ENCODE data around the gene PDILT. TPM values are rescaled to one million over a fixed set of nuclear protein-coding genes. Genes with fewer than 3 reads are reported as not detected.
"Not testable (repeated sequence)": the region's sequence is repeated elsewhere in the genome, so short reads cannot be mapped to it uniquely, and the experiment has no call there.

PDILT gene
- total RNA-seq, 1 experiment from 2014 or later = not detected

GRCh38 chr16:20429499-20429898 is 25.0 kb upstream of the PDILT start:
- H2AK5ac ChIP-seq (ENCODE audit: insufficient read length, low read length); H3K18ac ChIP-seq (ENCODE audit: insufficient read length, low read depth, low read length); H4K8ac ChIP-seq (replicated peaks; ENCODE audit: insufficient read length, low read depth, low read length); H3K79me1 ChIP-seq (ENCODE audit: insufficient read depth, low read depth, low read length, poor library complexity, severe bottlenecking); H3K4ac ChIP-seq (ENCODE audit: low read depth, low read length); H3K4me1 ChIP-seq (ENCODE audit: insufficient read depth, low read length); H2BK20ac ChIP-seq (ENCODE audit: low read depth, low read length, poor library complexity, severe bottlenecking); H3K79me2 ChIP-seq (ENCODE audit: insufficient read depth, low read length); H4K20me1 ChIP-seq (ENCODE audit: control insufficient read depth, insufficient read depth, insufficient read length); H2BK15ac ChIP-seq (ENCODE audit: low read depth, low read length); H3K14ac ChIP-seq (ENCODE audit: insufficient read depth, low read length); H3K4me1 Mint-ChIP-seq; H4K91ac ChIP-seq (ENCODE audit: insufficient read length, low read depth, low read length); DNase-seq; H3K27me3 ChIP-seq (ENCODE audit: insufficient read depth, low read length); H3K36me3 Mint-ChIP-seq (ENCODE audit: insufficient read depth in 1 of 3, low read depth in 3 of 3); H3K4me2 ChIP-seq (ENCODE audit: insufficient read depth, insufficient read length, low read length); H3K56ac ChIP-seq (ENCODE audit: insufficient read length, low read depth, low read length); H3K27ac Mint-ChIP-seq; H3K27ac ChIP-seq (ENCODE audit: insufficient read length, low read depth, low read length); H3K27me3 Mint-ChIP-seq (ENCODE audit: low read depth); H2BK12ac ChIP-seq (ENCODE audit: insufficient read length, low read depth, low read length); H3T11ph ChIP-seq (ENCODE audit: low read length); H3K4me3 Mint-ChIP-seq; H2BK5ac ChIP-seq (ENCODE audit: insufficient read length, low read length); H3K23me2 ChIP-seq (ENCODE audit: insufficient read length, low read depth, low read length, poor library complexity, severe bottlenecking); H3K9me3 ChIP-seq (ENCODE audit: control insufficient read depth, low read depth, low read length); H2AFZ ChIP-seq (ENCODE audit: low read length); H3K23ac ChIP-seq (ENCODE audit: insufficient read length, low read depth, low read length); H3K9ac ChIP-seq (ENCODE audit: extremely low read depth, insufficient read length, low read length); H2BK120ac ChIP-seq (ENCODE audit: low read depth, low read length, poor library complexity, severe bottlenecking); H4K5ac ChIP-seq (ENCODE audit: insufficient read length, low read depth, low read length): not testable (repeated sequence)
- no CpG with 5 or more reads among the region's 7 CpGs for WGBS (ENCODE audit: extremely low coverage, insufficient read length, low lambda C conversion rate)
- H3K9me3 Mint-ChIP-seq = peaks cover 10 to 29% of the 10 kb centered on the region in 2 experiments; a peak in 3 of 5 replicates

- H2BK12ac ChIP-seq (ENCODE audit: insufficient read length, low read depth, low read length); H4K20me1 ChIP-seq (ENCODE audit: control insufficient read depth, insufficient read depth, insufficient read length); H3K56ac ChIP-seq (ENCODE audit: insufficient read length, low read depth, low read length); DNase-seq; H3K4me1 ChIP-seq (ENCODE audit: insufficient read depth, low read length); H3K23ac ChIP-seq (ENCODE audit: insufficient read length, low read depth, low read length); H3K4ac ChIP-seq (ENCODE audit: low read depth, low read length); H2AFZ ChIP-seq (ENCODE audit: low read length); H3K4me2 ChIP-seq (ENCODE audit: insufficient read depth, insufficient read length, low read length); H3K23me2 ChIP-seq (ENCODE audit: insufficient read length, low read depth, low read length, poor library complexity, severe bottlenecking); H3K4me1 Mint-ChIP-seq; H3K36me3 Mint-ChIP-seq (ENCODE audit: insufficient read depth in 1 of 3, low read depth in 3 of 3); H4K8ac ChIP-seq (replicated peaks; ENCODE audit: insufficient read length, low read depth, low read length); H4K5ac ChIP-seq (ENCODE audit: insufficient read length, low read depth, low read length); H2AK5ac ChIP-seq (ENCODE audit: insufficient read length, low read length); H2BK120ac ChIP-seq (ENCODE audit: low read depth, low read length, poor library complexity, severe bottlenecking); H4K91ac ChIP-seq (ENCODE audit: insufficient read length, low read depth, low read length); H3K4me3 Mint-ChIP-seq; H2BK15ac ChIP-seq (ENCODE audit: low read depth, low read length); H3K9ac ChIP-seq (ENCODE audit: extremely low read depth, insufficient read length, low read length); H3K18ac ChIP-seq (ENCODE audit: insufficient read length, low read depth, low read length); H3K27ac Mint-ChIP-seq; H2BK20ac ChIP-seq (ENCODE audit: low read depth, low read length, poor library complexity, severe bottlenecking); H2BK5ac ChIP-seq (ENCODE audit: insufficient read length, low read length); H3T11ph ChIP-seq (ENCODE audit: low read length); H3K27ac ChIP-seq (ENCODE audit: insufficient read length, low read depth, low read length); H3K9me3 ChIP-seq (ENCODE audit: control insufficient read depth, low read depth, low read length); H3K27me3 Mint-ChIP-seq (ENCODE audit: low read depth); H3K79me2 ChIP-seq (ENCODE audit: insufficient read depth, low read length); H3K14ac ChIP-seq (ENCODE audit: insufficient read depth, low read length); H3K79me1 ChIP-seq (ENCODE audit: insufficient read depth, low read depth, low read length, poor library complexity, severe bottlenecking); H3K27me3 ChIP-seq (ENCODE audit: insufficient read depth, low read length): not testable (repeated sequence)
- no CpG with 5 or more reads among the region's 2 CpGs for WGBS (ENCODE audit: extremely low coverage, insufficient read length, low lambda C conversion rate)
- peaks cover 10 to 29% of the 10 kb centered on the region in 2 experiments; a peak in 3 of 5 replicates for H3K9me3 Mint-ChIP-seq
Observed at GRCh38 chr16:20427401-20427797, 22.9 kb upstream of the PDILT start.

Measured in H9 (cell line).